IPS-18c (cell line): ENCODE data around the gene GBX2.
"Not testable (repeated sequence)": the region's sequence is repeated elsewhere in the genome, so short reads cannot be mapped to it uniquely, and the experiment has no call there.

ENCODE experiments used
- H3K4me3 ChIP-seq: 2 replicates; pipeline ENCODE4 v1.7.0; 2013; ENCODE audit warnings: low read depth, mild to moderate bottlenecking, low read length, moderate library complexity; ENCODE audit not compliant: insufficient read depth
- H3K9me3 ChIP-seq: one replicate; pipeline ENCODE4 v1.6.1; 2013; ENCODE audit warnings: mild to moderate bottlenecking, low read length, moderate library complexity; ENCODE audit not compliant: control insufficient read depth, insufficient read depth

Gene GBX2

GRCh38 chr2:236162031-236162845, 5.9 kb downstream of the GBX2 start:
- Histone ChIP-seq H3K9me3 (peaks cover 2% of the 10 kb centered on the region), H3K4me3 (no peak overlapping the region)

DNA sequence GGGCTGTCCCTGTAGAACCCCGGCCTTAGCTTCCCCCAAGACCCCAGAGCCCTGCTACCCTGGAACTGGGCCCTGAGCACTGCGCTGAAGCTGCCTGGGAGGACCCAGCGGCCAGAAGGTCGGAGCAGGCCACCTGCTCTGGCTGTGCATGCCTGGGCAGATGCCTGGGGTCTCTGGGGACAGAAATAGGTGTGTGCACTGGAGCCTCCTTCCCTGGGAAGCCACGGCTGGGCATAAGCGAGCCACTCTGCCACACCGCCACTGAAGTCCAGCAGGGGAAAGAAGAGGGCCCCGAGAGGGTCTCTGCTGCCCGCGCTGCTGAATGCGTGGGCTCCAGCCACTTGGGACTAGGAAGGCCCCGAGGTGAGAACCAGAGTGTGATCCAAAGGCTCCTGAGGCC, 6.7 kb downstream of the GBX2 start:
- H3K4me3 ChIP-seq: no peak overlapping the region
- H3K9me3 ChIP-seq: peaks cover 5% of the 10 kb centered on the region

DNA sequence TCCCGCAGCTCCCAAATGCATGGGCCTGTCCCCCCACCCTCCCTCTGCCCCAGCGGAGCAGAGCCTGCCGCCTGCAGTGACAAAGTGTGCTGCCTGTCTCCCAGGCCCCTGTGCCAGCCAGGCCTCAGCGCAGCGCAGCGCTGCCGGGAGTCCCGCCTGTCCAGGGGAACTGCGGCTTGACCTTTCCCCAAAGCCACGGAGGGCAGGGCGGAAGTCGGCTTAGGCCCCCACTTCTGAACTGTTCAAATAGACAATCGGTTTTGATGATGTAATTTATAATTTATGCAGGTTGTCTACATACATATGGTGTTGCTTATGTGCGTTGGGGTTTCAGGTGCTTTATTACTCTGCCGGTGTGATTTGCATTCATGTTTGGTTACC, 7.1 kb downstream of the GBX2 start:
- no peak overlapping the region for H3K4me3 ChIP-seq
- peaks cover 5% of the 10 kb centered on the region for H3K9me3 ChIP-seq

GRCh38 chr2:236160366-236161081, 7.7 kb downstream of the GBX2 start:
- H3K9me3 ChIP-seq: peaks cover 5% of the 10 kb centered on the region
- H3K4me3 ChIP-seq: no peak overlapping the region

DNA sequence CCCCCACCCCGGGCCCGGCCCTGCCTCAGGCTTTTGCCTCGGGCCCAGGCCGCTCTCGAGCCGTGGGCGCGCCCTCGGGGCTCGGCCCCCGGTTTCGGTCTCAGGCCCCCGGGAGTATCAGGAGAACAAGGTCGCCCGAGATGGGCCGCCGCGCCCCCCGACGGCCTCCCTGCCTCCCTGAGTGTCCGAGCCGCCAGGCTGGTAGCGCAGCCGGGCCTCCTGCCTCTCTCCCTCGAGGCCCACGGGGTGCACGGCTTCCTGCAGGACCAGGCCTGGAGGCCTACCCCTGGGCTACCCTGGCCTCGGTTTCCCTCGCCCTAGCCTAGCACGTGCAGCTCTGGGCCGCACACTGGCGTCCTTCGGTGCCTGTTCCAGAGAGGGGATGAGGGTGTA, 8.4 kb downstream of the GBX2 start:
- Histone ChIP-seq H3K4me3 (no peak overlapping the region), H3K9me3 (peaks cover 5% of the 10 kb centered on the region)

DNA sequence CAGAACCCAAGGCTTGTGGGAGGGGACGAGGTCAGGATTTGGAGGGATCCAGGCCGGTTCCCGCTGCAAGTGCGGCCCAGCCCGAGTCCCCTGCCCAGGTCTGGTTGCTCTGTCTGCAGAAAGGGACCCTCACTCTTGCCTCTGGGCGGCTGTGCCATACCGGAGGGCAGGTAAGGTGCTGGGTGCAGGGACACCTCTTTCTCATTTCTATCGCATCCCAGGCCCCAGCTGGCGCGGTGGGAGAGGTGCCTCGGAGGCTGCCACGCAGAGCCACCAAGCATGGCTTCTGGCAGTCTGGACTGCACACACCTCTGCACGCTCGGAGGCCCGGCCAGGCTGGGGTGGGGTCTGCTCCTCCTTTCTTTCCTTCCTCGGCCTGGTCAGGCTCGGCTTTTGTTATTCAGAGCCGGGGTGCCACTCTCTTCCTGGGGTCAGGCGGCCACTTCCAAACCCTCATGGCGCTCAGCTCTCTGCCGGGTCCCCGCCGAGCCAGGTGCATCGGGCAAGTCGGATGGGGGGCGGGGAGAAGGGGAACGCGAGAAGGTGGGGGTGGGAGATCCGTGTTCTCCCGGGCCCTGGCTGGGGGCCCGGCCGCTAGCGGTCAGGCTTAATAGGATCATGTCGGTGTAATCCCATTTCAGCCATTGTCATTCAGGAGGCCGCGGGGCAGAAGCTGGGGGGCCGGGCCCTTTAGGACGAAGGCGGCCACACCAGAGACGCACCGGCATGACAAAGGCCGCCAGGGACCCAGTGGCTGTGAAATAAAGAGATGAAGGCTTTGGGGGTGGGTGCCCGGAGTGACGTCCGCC, 9.0 kb downstream of the GBX2 start:
- H3K4me3 ChIP-seq: peak overlapping the region; percentile 31
- H3K9me3 ChIP-seq: peaks cover 5% of the 10 kb centered on the region

DNA sequence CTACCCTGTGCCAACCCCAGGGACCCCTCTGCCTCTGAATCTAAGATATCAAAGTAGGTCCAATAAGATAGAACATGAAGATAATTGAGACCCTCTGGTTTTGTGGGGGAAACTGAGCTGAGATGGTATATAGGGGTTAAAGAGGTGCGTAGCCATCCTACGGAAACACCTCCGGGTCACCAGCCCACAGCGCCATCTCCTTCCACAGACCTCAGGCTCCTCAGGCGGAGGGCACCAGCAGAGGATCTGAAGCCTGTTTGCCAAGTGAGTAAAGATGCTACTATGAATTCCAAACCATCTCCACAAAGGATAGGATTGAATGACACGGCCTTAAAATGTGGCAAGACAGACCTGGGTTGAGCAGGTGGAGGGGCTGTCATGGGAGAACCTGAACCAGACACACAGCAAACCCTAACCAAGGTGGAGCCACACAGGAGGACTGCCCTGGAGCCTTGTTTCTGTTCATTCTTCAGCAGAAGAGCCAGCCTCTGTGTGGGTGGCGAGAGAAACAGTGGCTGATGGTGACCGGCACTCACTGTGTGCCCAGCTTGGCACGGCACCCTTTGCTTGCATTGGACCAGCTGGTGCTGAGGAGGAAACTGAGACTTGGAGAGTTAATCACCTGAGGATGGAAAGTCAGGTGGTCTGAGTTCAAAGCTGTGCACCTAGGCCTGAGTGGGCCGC, 10.2 kb downstream of the GBX2 start:
- H3K4me3 ChIP-seq: no peak overlapping the region
- H3K9me3 ChIP-seq: peaks cover 5% of the 10 kb centered on the region

GRCh38 chr2:236157366-236157765, 10.8 kb downstream of the GBX2 start:
- Histone ChIP-seq H3K4me3 (no peak overlapping the region), H3K9me3 (peaks cover 5% of the 10 kb centered on the region)

GRCh38 chr2:236156860-236157194, 11.4 kb downstream of the GBX2 start:
- Histone ChIP-seq H3K4me3 (no peak overlapping the region), H3K9me3 (peaks cover 5% of the 10 kb centered on the region)

DNA sequence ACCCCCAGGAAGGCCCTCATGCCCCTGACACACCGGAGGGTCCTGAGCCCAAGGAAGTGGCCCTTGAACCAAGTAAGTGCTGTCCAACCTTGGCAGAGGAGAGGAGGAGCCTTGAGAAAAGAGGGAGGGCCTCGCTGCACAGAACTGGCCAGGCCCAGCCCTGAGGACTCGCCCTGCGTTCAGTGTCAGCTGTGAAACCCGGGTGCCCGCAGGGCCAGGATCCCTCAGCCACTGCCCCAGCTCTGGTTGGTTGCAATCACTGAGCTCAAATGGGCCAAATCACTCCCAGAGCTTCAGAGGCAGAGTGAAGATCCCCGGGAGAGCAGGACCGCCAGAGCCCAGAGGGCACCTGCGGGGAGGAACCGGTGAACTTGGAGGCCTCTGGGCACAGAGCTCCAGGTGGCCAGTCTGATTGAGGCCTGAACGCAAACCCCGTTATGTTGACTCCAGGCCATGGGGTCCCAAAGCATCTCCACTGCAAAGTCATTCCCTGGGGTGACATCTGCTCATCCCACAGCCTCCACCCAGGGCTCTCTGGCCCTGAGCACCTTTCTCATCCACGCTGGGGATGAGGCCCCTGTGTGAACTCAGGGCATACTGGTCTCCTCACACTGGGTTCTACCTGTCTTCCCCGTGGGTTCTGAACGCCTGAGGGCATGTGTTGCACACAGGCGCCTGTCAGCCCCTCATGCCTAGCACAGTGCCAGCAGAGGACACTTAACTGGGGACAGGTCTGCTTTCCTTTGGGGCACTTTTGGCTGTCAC, 11.9 kb downstream of the GBX2 start:
- Histone ChIP-seq H3K9me3 (peaks cover 3% of the 10 kb centered on the region), H3K4me3 (no peak overlapping the region)

GRCh38 chr2:236155406-236155805, 12.8 kb downstream of the GBX2 start:
- no peak overlapping the region for H3K4me3 ChIP-seq
- H3K9me3 ChIP-seq: peaks cover 3% of the 10 kb centered on the region

DNA sequence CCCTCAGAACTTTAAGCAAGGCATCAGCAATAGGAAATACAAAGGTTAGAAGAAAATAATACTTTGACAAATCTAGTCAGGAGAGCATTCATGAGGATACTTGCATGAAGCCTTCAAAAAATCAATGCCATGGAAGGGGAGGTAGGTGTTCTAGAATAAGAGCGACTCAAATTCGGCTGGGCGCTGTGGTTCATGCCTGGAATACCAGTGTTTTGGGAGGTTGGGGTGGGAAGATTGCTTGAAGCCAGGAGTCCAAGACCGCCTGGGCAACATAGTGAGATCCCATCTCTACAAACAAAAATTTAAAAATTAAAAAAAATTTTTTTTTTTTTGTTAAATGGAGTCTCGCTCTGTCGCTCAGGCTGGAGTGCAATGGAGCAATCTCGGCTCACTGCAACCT, 21.8 kb downstream of the GBX2 start:
- no peaks in the 10 kb centered on the region for H3K9me3 ChIP-seq
- H3K4me3 ChIP-seq: no peak overlapping the region

GRCh38 chr2:236143811-236144210, 24.4 kb downstream of the GBX2 start:
- no peak overlapping the region for H3K4me3 ChIP-seq
- H3K9me3 ChIP-seq: no peaks in the 10 kb centered on the region

DNA sequence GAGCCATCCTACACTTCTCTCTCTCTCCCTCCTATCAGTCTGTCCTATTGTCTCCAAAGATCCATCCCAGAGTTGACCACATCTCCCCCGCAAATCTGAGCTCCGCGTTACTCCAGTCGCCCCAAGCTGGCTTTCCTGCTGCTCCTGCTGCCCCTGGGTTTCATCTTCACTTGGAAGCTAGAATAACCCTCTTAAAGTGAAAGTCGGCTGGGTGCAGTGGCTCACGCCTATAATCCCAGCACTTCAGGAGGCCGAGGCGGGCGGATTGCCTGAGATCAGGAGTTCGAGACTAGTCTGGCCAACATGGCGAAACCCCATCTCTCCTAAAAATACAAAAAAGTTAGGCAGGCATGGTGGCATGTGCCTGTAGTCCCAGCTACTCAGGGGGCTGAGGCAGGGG, 26.6 kb downstream of the GBX2 start:
- H3K9me3 ChIP-seq, H3K4me3 ChIP-seq: not testable (repeated sequence)

GRCh38 chr2:236137066-236137465, 31.1 kb downstream of the GBX2 start:
- H3K9me3 ChIP-seq: no peaks in the 10 kb centered on the region
- no peak overlapping the region for H3K4me3 ChIP-seq

- Histone ChIP-seq H3K9me3 (no peaks in the 10 kb centered on the region), H3K4me3 (no peak overlapping the region)
Observed at GRCh38 chr2:236136538-236136937, 31.6 kb downstream of the GBX2 start.
